GM23248 (cell line): ENCODE data around the gene MECP2. TPM values are rescaled to one million over a fixed set of nuclear protein-coding genes. Genes with fewer than 3 reads are reported as not detected.

Source experiments
- DNase-seq: peaks from one replicate; pipeline ENCODE4 v3.0.0-alpha.2; 2015
- H2AFZ ChIP-seq: fragments of 200-600 bp; sonication (generic); 2 replicates; pipeline ENCODE4 v1.6.1; 2016; ENCODE audit warnings: antibody characterized with exemption
- H3F3A ChIP-seq: fragments of 200-600 bp; sonication (generic); 2 replicates; pipeline ENCODE4 v1.6.1; 2016; ENCODE audit warnings: mild to moderate bottlenecking, antibody characterized with exemption, mixed run types; ENCODE audit not compliant: insufficient read depth
- H3K27ac ChIP-seq: fragments of 200-600 bp; sonication (generic); 2 replicates; pipeline ENCODE4 v1.5.1; 2016; ENCODE audit warnings: mild to moderate bottlenecking
- H3K27me3 ChIP-seq: fragments of 200-600 bp; sonication (generic); replicated peaks from 2 replicates; pipeline ENCODE4 v1.6.1; 2016; ENCODE audit warnings: mild to moderate bottlenecking; ENCODE audit not compliant: insufficient read depth
- H3K36me3 ChIP-seq: fragments of 200-600 bp; sonication (generic); 2 replicates; pipeline ENCODE4 v1.6.1; 2016; ENCODE audit warnings: low read depth, mild to moderate bottlenecking
- H3K4me1 ChIP-seq: fragments of 200-600 bp; sonication (generic); 2 replicates; pipeline ENCODE4 v1.6.1; 2016; ENCODE audit warnings: mild to moderate bottlenecking; ENCODE audit not compliant: insufficient read depth
- H3K4me2 ChIP-seq: fragments of 200-600 bp; sonication (generic); one replicate; pipeline ENCODE4 v1.6.1; 2016; ENCODE audit warnings: mild to moderate bottlenecking; ENCODE audit not compliant: unreplicated experiment
- H3K4me3 ChIP-seq: fragments of 200-600 bp; sonication (generic); 2 replicates; pipeline ENCODE4 v1.5.1; 2016; ENCODE audit warnings: mild to moderate bottlenecking
- H3K79me2 ChIP-seq: fragments of 200-600 bp; sonication (generic); 2 replicates; pipeline ENCODE4 v1.6.1; 2016; ENCODE audit warnings: mild to moderate bottlenecking; ENCODE audit not compliant: insufficient read depth
- H3K9ac ChIP-seq: fragments of 200-600 bp; sonication (generic); 2 replicates; pipeline ENCODE4 v1.6.1; 2016; ENCODE audit warnings: mild to moderate bottlenecking
- H3K9me2 ChIP-seq: fragments of 200-600 bp; sonication (generic); 2 replicates; pipeline ENCODE4 v1.6.1; 2016; ENCODE audit warnings: mixed run types, mild to moderate bottlenecking, moderate library complexity; ENCODE audit not compliant: insufficient read depth
- H3K9me3 ChIP-seq: fragments of 200-600 bp; sonication (generic); one replicate; pipeline ENCODE4 v1.6.1; 2017; ENCODE audit warnings: low read depth
- H4K20me1 ChIP-seq: fragments of 200-600 bp; sonication (generic); 2 replicates; pipeline ENCODE4 v1.6.0; 2016; ENCODE audit not compliant: insufficient read depth
- EZH2 ChIP-seq: fragments of 200-600 bp; sonication (generic); IDR thresholded peaks from 2 replicates; pipeline ENCODE4 v1.6.1; 2018; ENCODE audit warnings: antibody characterized with exemption, mild to moderate bottlenecking; ENCODE audit not compliant: insufficient read depth, poor library complexity, severe bottlenecking
- EZH2phosphoT487 ChIP-seq: fragments of 200-600 bp; sonication (generic); IDR thresholded peaks from 2 replicates; pipeline ENCODE4 v1.6.1; 2018; ENCODE audit warnings: antibody characterized with exemption, moderate library complexity, mild to moderate bottlenecking, low read depth; ENCODE audit not compliant: insufficient read depth
- WGBS, 2 experiments: methylation state at CpG; one replicate each; pipeline ENCODE4 v1.1.6; 2015 to 2017; ENCODE audit warnings: low lambda C conversion rate in 2 of 2, low coverage in 1 of 2; ENCODE audit errors: missing lambda C conversion rate in 2 of 2; 5-methylcytosine and 5-hydroxymethylcytosine counted together
- in situ Hi-C: fragments of 300-500 bp; cut with MboI; formaldehyde crosslinking; loops from 2 replicates; pipeline ENCODE4 v1.15.0; 2020
- polyA plus RNA-seq: library from polyadenylated mRNA; unstranded; fragments of >200 nt; fragmentation: Nextera tagmentation; extraction: Ambion mirVana; gene quantifications from 2 replicates; pipeline ENCODE4 v1.2.1, GENCODE V29; 2016
- total RNA-seq: library from RNA; depleted of rRNA; stranded (reverse); fragments of >200 nt; shearing (Covaris generic); gene quantifications from 2 replicates; pipeline ENCODE4 v1.2.3, GENCODE V29; 2014

MECP2 gene
- total and polyA plus RNA-seq, 2 experiments from 2014 or later, result 10.3 to 16.5 TPM

- TF ChIP-seq EZH2 (no peak), EZH2phosphoT487 (no peak)
- Histone ChIP-seq H3K4me2 (peak overlapping the region; percentile 74), H3K9ac (peak overlapping the region; percentile 89), H3K79me2 (peaks cover 48% of the 10 kb centered on the region), H3K27ac (peak overlapping the region; percentile 80), H3K9me2 (no peaks in the 10 kb centered on the region), H3K4me1 (peaks cover 33% of the 10 kb centered on the region), H3K36me3 (no peaks in the 10 kb centered on the region), H3K9me3 (no peaks in the 10 kb centered on the region), H3K4me3 (peak overlapping the region; percentile 78), H2AFZ (0 out of 2 replicates have a peak overlapping the region, but pooled peaks have one; percentile 19), H3F3A (peaks cover 8% of the 10 kb centered on the region; the same call in 1 of the 2 replicates), H3K27me3 (no peaks in the 10 kb centered on the region), H4K20me1 (no peaks in the 10 kb centered on the region; the same call in none of the 2 replicates)
- in situ Hi-C loops, result no loop called here
- peak; percentile 72 for DNase-seq
- WGBS, 2 experiments, result 0 to 2% methylated on average over 1 to 28 of the region's 80 CpGs
These were observed 421 bp downstream of the MECP2 start for GRCh38 chrX:154097003-154097588.

DNA sequence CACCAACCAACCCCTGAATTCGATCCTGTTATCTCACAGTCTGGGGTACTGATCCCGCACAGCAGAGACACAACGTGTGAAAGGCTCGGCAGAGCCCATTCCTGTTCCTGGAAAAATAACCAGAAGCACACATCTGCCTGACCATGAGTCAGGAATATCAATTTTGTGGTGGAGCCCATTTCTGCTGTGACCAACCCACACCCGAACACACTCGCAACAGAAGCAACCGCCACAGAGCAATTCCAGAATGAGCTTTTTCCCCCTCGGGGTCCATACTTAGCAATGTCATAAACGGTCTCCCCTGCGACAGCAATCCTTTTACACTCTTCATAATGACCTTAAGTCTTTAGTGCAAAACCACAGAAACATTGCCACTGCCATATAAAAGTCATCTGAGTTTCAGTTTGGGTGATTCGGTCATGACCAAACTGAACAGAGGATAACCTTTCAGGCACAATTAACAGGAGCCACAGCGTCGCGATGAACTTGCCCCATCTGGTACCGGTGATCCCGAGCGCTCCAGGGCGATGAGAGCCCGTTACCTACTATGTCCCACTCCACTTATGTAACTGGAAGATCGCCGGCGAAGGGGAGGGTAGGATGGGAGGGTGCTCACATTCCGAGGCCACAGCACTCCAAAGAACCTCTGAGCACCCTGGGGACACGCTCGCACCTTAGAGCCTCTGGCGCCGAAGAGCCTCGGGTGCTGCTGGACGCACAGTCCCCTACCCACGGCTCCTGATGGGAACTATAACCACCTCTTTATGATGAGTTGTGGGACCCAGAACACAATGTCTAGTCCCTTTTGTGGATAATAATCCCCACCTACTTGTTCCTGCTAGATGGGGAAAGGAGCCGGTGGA lies 1.1 kb downstream of the MECP2 start:
- WGBS, 2 experiments, result 1 to 2% methylated on average over 21 to 28 of the region's 31 CpGs

DNA sequence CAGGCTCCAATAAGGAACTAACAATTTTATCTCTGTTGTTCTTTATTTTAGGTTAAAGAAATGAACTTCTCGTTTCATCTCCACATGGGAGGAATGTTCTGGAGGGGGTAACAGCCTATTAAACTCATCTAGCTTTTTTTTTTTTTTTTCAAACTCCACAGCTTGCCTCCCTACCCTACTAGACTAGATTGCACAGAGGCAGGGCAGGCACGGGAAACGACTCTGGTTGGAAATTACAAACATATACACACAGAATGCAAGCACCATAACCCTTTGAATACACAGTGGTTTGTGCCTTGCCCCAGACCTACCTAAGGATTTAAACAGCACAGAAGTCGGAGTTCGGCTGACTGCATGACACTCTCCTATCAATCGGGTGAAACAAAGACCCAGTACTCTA lies 2.7 kb downstream of the MECP2 start:
- Histone ChIP-seq H3K79me2 (peaks cover 71% of the 10 kb centered on the region), H4K20me1 (no peaks in the 10 kb centered on the region; the same call in none of the 2 replicates), H3K4me2 (peak overlapping the region; percentile 35), H3K9me3 (no peaks in the 10 kb centered on the region), H3K4me1 (peaks cover 34% of the 10 kb centered on the region), H3K36me3 (no peaks in the 10 kb centered on the region), H2AFZ (no peak overlapping the region), H3K9me2 (no peaks in the 10 kb centered on the region), H3K4me3 (peak overlapping the region; percentile 78; the same call in 1 of the 2 replicates), H3K27ac (no peak overlapping the region), H3K9ac (no peak overlapping the region), H3K27me3 (no peaks in the 10 kb centered on the region), H3F3A (peaks cover 8% of the 10 kb centered on the region; the same call in 1 of the 2 replicates)
- in situ Hi-C loops, result no loop called here
- WGBS, 2 experiments, result 40 to 45% methylated on average over 6 of the region's 6 CpGs
- no peak for DNase-seq
- TF ChIP-seq EZH2, result no peak
- TF ChIP-seq EZH2phosphoT487, result no peak

More for the DNA sequence above, 1.1 kb downstream of the MECP2 start:
- H3K36me3 ChIP-seq, result no peaks in the 10 kb centered on the region
- peaks cover 34% of the 10 kb centered on the region for H3K4me1 ChIP-seq
- H3K4me3 ChIP-seq, result peak overlapping the region; percentile 78
- H3K27ac ChIP-seq, result peak overlapping the region; percentile 80
- peaks cover 8% of the 10 kb centered on the region; the same call in 1 of the 2 replicates for H3F3A ChIP-seq
- H2AFZ ChIP-seq, result 0 out of 2 replicates have a peak overlapping the region, but pooled peaks have one; percentile 19
- DNase-seq, result peak; percentile 71
- H3K9me3 ChIP-seq, result no peaks in the 10 kb centered on the region
- peak overlapping the region; percentile 74 for H3K4me2 ChIP-seq
- peaks cover 56% of the 10 kb centered on the region for H3K79me2 ChIP-seq
- TF ChIP-seq EZH2phosphoT487 (no peak), EZH2 (no peak)
- H3K9ac ChIP-seq, result peak overlapping the region; percentile 89
- no peaks in the 10 kb centered on the region for H3K27me3 ChIP-seq
- no peaks in the 10 kb centered on the region for H3K9me2 ChIP-seq
- in situ Hi-C loops, result no loop called here
- H4K20me1 ChIP-seq, result no peaks in the 10 kb centered on the region; the same call in none of the 2 replicates

DNA sequence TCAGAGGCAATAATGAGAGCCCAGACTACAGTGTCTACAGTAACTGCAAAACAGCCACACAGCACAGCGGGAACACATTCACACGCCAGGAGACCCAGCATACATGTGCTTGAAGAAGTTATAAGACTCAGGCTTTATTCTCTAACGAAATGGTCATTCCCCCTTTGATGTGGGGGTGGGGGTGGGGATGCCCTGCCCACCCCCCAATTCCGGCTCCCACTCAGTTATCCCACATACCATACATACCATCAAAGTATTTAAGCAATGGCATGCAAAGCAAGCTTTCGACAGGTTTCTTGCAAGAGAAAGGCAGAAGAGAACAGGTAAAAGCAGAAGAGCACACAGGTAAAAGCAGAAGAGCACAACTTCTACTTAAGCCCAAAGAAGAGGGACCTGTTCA lies 3.6 kb downstream of the MECP2 start:
- H3K36me3 ChIP-seq, result no peaks in the 10 kb centered on the region
- H4K20me1 ChIP-seq, result no peaks in the 10 kb centered on the region; the same call in none of the 2 replicates
- H2AFZ ChIP-seq, result no peak overlapping the region
- 0 out of 2 replicates have a peak overlapping the region, but pooled peaks have one; percentile 29 for H3K4me3 ChIP-seq
- in situ Hi-C loops, result no loop called here
- TF ChIP-seq EZH2phosphoT487 (no peak), EZH2 (no peak)
- peaks cover 34% of the 10 kb centered on the region for H3K4me1 ChIP-seq
- H3K9ac ChIP-seq, result no peak overlapping the region
- H3K4me2 ChIP-seq, result no peak overlapping the region
- H3K9me3 ChIP-seq, result no peaks in the 10 kb centered on the region
- H3K79me2 ChIP-seq, result peaks cover 80% of the 10 kb centered on the region
- no peak overlapping the region for H3K27ac ChIP-seq
- no peaks in the 10 kb centered on the region for H3K9me2 ChIP-seq
- H3K27me3 ChIP-seq, result no peaks in the 10 kb centered on the region
- no peak for DNase-seq
- H3F3A ChIP-seq, result peaks cover 8% of the 10 kb centered on the region; the same call in 1 of the 2 replicates
- 45 to 47% methylated on average over 3 to 5 of the region's 5 CpGs for WGBS, 2 experiments
